Suprapubic skin (tissue), 4 donors: ENCODE results near the gene FPGT.

Experiments
- POLR2A ChIP-seq, 2 donors: fragments of 450-650 bp; IDR thresholded peaks; one replicate each; pipeline ENCODE4 v1.6.1; 2017; ENCODE audit warnings: antibody characterized with exemption in 2 of 2, mild to moderate bottlenecking in 2 of 2, moderate library complexity in 2 of 2
- POLR2AphosphoS5 ChIP-seq, 3 donors: sonication (generic); formaldehyde crosslinking; IDR thresholded peaks; one replicate each; pipeline ENCODE4 v1.6.1; 2017; ENCODE audit warnings: antibody characterized with exemption in 3 of 3
- TF ChIP-seq, protein P1 (sequence below), 2 donors: fragments of 200-600 bp in 1 of 2; fragments of 450-650 bp in 1 of 2; sonication (generic) in 1 of 2; IDR thresholded peaks; one replicate each; pipeline ENCODE4 v1.5.1; 2016 to 2019; ENCODE audit warnings: antibody characterized with exemption in 2 of 2, mild to moderate bottlenecking in 1 of 2, moderate library complexity in 1 of 2

- TF ChIP-seq, protein P1, sequence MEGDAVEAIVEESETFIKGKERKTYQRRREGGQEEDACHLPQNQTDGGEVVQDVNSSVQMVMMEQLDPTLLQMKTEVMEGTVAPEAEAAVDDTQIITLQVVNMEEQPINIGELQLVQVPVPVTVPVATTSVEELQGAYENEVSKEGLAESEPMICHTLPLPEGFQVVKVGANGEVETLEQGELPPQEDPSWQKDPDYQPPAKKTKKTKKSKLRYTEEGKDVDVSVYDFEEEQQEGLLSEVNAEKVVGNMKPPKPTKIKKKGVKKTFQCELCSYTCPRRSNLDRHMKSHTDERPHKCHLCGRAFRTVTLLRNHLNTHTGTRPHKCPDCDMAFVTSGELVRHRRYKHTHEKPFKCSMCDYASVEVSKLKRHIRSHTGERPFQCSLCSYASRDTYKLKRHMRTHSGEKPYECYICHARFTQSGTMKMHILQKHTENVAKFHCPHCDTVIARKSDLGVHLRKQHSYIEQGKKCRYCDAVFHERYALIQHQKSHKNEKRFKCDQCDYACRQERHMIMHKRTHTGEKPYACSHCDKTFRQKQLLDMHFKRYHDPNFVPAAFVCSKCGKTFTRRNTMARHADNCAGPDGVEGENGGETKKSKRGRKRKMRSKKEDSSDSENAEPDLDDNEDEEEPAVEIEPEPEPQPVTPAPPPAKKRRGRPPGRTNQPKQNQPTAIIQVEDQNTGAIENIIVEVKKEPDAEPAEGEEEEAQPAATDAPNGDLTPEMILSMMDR (IDR thresholded peaks at IDR 0.05): no peak
- TF ChIP-seq POLR2A (IDR thresholded peaks at IDR 0.05) (no peak), POLR2AphosphoS5 (IDR thresholded peaks at IDR 0.05) (no peak)
Measured at GRCh38 chr1:74223453-74223852, 25.4 kb downstream of the FPGT start.
